ENCODE data around the gene ABLIM1.
"Not testable (repeated sequence)": the region's sequence is repeated elsewhere in the genome, so short reads cannot be mapped to it uniquely, and the experiment has no call there.

Gene ABLIM1

GRCh38 chr10:114658175-114658574 lies at the start of gene ABLIM1:
Gene ABLIM1 (minus strand): TSS chr10:114658275. CDS start chr10:114658200, 75 bp downstream.
- DNase-seq: no peak

- no peak for DNase-seq
These were observed 48.5 kb upstream of the ABLIM1 start for GRCh38 chr10:114706458-114707055.

- no peak for DNase-seq
These were observed 46.6 kb upstream of the ABLIM1 start for GRCh38 chr10:114704679-114705078.

- DNase-seq: peak; percentile 22 to 36
These were observed 45.5 kb upstream of the ABLIM1 start for GRCh38 chr10:114703377-114704107.

GRCh38 chr10:114698271-114699061 lies 40.4 kb upstream of the ABLIM1 start:
- DNase-seq: no peak

GRCh38 chr10:114697061-114697598 lies 39.1 kb upstream of the ABLIM1 start:
- no peak for DNase-seq

- DNase-seq: not testable (repeated sequence)
These were observed 38.2 kb upstream of the ABLIM1 start for GRCh38 chr10:114696301-114696700.

- DNase-seq: peak; percentile 10 to 22
These were observed 36.7 kb upstream of the ABLIM1 start for GRCh38 chr10:114694752-114695151.

- DNase-seq: no peak
These were observed 36.0 kb upstream of the ABLIM1 start for GRCh38 chr10:114694062-114694461.

GRCh38 chr10:114691442-114691941 lies 33.4 kb upstream of the ABLIM1 start:
- no peak for DNase-seq

GRCh38 chr10:114688786-114689185 lies 30.7 kb upstream of the ABLIM1 start:
- no peak for DNase-seq

GRCh38 chr10:114687459-114687858 lies 29.4 kb upstream of the ABLIM1 start:
- no peak for DNase-seq

- no peak for DNase-seq
These were observed 27.9 kb upstream of the ABLIM1 start for GRCh38 chr10:114686013-114686412.

- DNase-seq: no peak
These were observed 27.4 kb upstream of the ABLIM1 start for GRCh38 chr10:114685456-114685855.

GRCh38 chr10:114684822-114685209 lies 26.7 kb upstream of the ABLIM1 start:
- no peak for DNase-seq

GRCh38 chr10:114684084-114684821 lies 26.2 kb upstream of the ABLIM1 start:
- no peak for DNase-seq

GRCh38 chr10:114683593-114683992 lies 25.5 kb upstream of the ABLIM1 start:
- DNase-seq: no peak

GRCh38 chr10:114683162-114683561 lies 25.1 kb upstream of the ABLIM1 start:
- no peak for DNase-seq

- DNase-seq: no peak
These were observed 24.5 kb upstream of the ABLIM1 start for GRCh38 chr10:114682532-114682931.

GRCh38 chr10:114682121-114682520 lies 24.0 kb upstream of the ABLIM1 start:
- DNase-seq: no peak

GRCh38 chr10:114681542-114681941 lies 23.5 kb upstream of the ABLIM1 start:
- DNase-seq: no peak

- DNase-seq: no peak
These were observed 22.6 kb upstream of the ABLIM1 start for GRCh38 chr10:114680543-114681117.
